Measurements from ENCODE around the gene DR1.

The DR1 gene

GRCh38 chr1:93399781-93400180 is 54.1 kb downstream of the DR1 start:
- Histone ChIP-seq H3K23ac (ENCODE audit: low read depth, low read length, poor library complexity) (no peak overlapping the region), H2BK5ac (ENCODE audit: low read length) (no peak overlapping the region), H2AFZ (ENCODE audit: low read length) (no peak overlapping the region), H4K8ac (ENCODE audit: low read depth, low read length) (no peak overlapping the region), H2BK15ac (ENCODE audit: low read length) (no peak overlapping the region), H3K14ac (ENCODE audit: low read length) (no peak overlapping the region), H3K4ac (ENCODE audit: low read length) (no peak overlapping the region), H3K18ac (ENCODE audit: low read length) (no peak overlapping the region), H2BK12ac (ENCODE audit: low read length) (no peak overlapping the region), H3K9me3 (replicated peaks in 1 of 2; ENCODE audit: control insufficient read depth in 2 of 2, insufficient read depth in 1 of 2, low read depth in 1 of 2, low read length in 2 of 2) (no peaks in the 10 kb centered on the region), H4K91ac (ENCODE audit: low read depth, low read length, poor library complexity) (no peak overlapping the region), H3K4me3 (ENCODE audit: low read length in 2 of 2) (no peak overlapping the region), H2BK120ac (ENCODE audit: low read depth, low read length) (no peak overlapping the region), H3K4me1 (ENCODE audit: control insufficient read depth in 2 of 2, insufficient read depth in 1 of 2, low read depth in 1 of 2, low read length in 2 of 2) (no peaks in the 10 kb centered on the region), H3K79me1 (ENCODE audit: low read depth, low read length) (no peaks in the 10 kb centered on the region), H2AK5ac (ENCODE audit: low read depth, low read length) (no peak overlapping the region), H3K27me3 (ENCODE audit: control insufficient read depth in 3 of 3, insufficient read depth in 3 of 3, low read depth in 1 of 3, low read length in 3 of 3) (no peaks in the 10 kb centered on the region), H3K4me2 (ENCODE audit: insufficient read depth, low read length, poor library complexity, severe bottlenecking) (no peak overlapping the region), H3K27ac (replicated peaks; ENCODE audit: low read length) (no peak overlapping the region), H3K36me3 (replicated peaks in 1 of 2; ENCODE audit: control insufficient read depth in 2 of 2, insufficient read depth in 2 of 2, low read length in 2 of 2) (no peaks in the 10 kb centered on the region), H3K9ac (ENCODE audit: low read depth, low read length, poor library complexity) (no peak overlapping the region)
- no peak for DNase-seq (ENCODE audit: low spot score)

- H3K18ac ChIP-seq (ENCODE audit: low read length) = no peak overlapping the region
- no peaks in the 10 kb centered on the region for H3K4me1 ChIP-seq (ENCODE audit: control insufficient read depth in 2 of 2, insufficient read depth in 1 of 2, low read depth in 1 of 2, low read length in 2 of 2)
- H3K9ac ChIP-seq (ENCODE audit: low read depth, low read length, poor library complexity) = no peak overlapping the region
- no peak overlapping the region for H3K14ac ChIP-seq (ENCODE audit: low read length)
- no peak overlapping the region for H2AK5ac ChIP-seq (ENCODE audit: low read depth, low read length)
- H3K4ac ChIP-seq (ENCODE audit: low read length) = no peak overlapping the region
- no peak overlapping the region for H3K27ac ChIP-seq (replicated peaks; ENCODE audit: low read length)
- H3K79me1 ChIP-seq (ENCODE audit: low read depth, low read length) = no peaks in the 10 kb centered on the region
- H2BK5ac ChIP-seq (ENCODE audit: low read length) = no peak overlapping the region
- H2BK12ac ChIP-seq (ENCODE audit: low read length) = no peak overlapping the region
- H2AFZ ChIP-seq (ENCODE audit: low read length) = no peak overlapping the region
- H2BK15ac ChIP-seq (ENCODE audit: low read length) = no peak overlapping the region
- peaks cover 7 to 16% of the 10 kb centered on the region in 2 donors for H3K9me3 ChIP-seq (replicated peaks in 1 of 2; ENCODE audit: control insufficient read depth in 2 of 2, insufficient read depth in 1 of 2, low read depth in 1 of 2, low read length in 2 of 2)
- no peak overlapping the region for H2BK120ac ChIP-seq (ENCODE audit: low read depth, low read length)
- no CpG with 5 or more reads among the region's 4 CpGs for WGBS, 2 donors (ENCODE audit: extremely low coverage in 2 of 2, insufficient read length in 2 of 2, insufficient replicate concordance in 1 of 2)
- H4K91ac ChIP-seq (ENCODE audit: low read depth, low read length, poor library complexity) = no peak overlapping the region
- H4K8ac ChIP-seq (ENCODE audit: low read depth, low read length) = no peak overlapping the region
- peaks cover 0 to 2% (median 0%) of the 10 kb centered on the region in 3 experiments for H3K27me3 ChIP-seq (ENCODE audit: control insufficient read depth in 3 of 3, insufficient read depth in 3 of 3, low read depth in 1 of 3, low read length in 3 of 3)
- DNase-seq (ENCODE audit: low spot score) = no peak
- no peak overlapping the region for H3K4me2 ChIP-seq (ENCODE audit: insufficient read depth, low read length, poor library complexity, severe bottlenecking)
- no peak overlapping the region for H3K4me3 ChIP-seq (ENCODE audit: low read length in 2 of 2)
- no peak overlapping the region for H3K23ac ChIP-seq (ENCODE audit: low read depth, low read length, poor library complexity)
- no peaks in the 10 kb centered on the region for H3K36me3 ChIP-seq (replicated peaks in 1 of 2; ENCODE audit: control insufficient read depth in 2 of 2, insufficient read depth in 2 of 2, low read length in 2 of 2)
Measured at GRCh38 chr1:93408203-93408602, 62.5 kb downstream of the DR1 start.

GRCh38 chr1:93411000-93411399 is 65.3 kb downstream of the DR1 start:
- H2BK5ac ChIP-seq (ENCODE audit: low read length) = no peak overlapping the region

GRCh38 chr1:93414749-93415148 is 69.0 kb downstream of the DR1 start:
- Histone ChIP-seq H2BK15ac (ENCODE audit: low read length) (no peak overlapping the region), H3K4ac (ENCODE audit: low read length) (no peak overlapping the region), H3K23ac (ENCODE audit: low read depth, low read length, poor library complexity) (no peak overlapping the region), H3K36me3 (replicated peaks in 1 of 2; ENCODE audit: control insufficient read depth in 2 of 2, insufficient read depth in 2 of 2, low read length in 2 of 2) (no peaks in the 10 kb centered on the region), H4K8ac (ENCODE audit: low read depth, low read length) (no peak overlapping the region), H3K79me1 (ENCODE audit: low read depth, low read length) (no peaks in the 10 kb centered on the region), H3K9me3 (replicated peaks in 1 of 2; ENCODE audit: control insufficient read depth in 2 of 2, insufficient read depth in 1 of 2, low read depth in 1 of 2, low read length in 2 of 2) (peaks cover 0 to 1% of the 10 kb centered on the region in 2 donors), H3K27ac (replicated peaks; ENCODE audit: low read length) (no peak overlapping the region), H2BK120ac (ENCODE audit: low read depth, low read length) (no peak overlapping the region), H3K27me3 (ENCODE audit: control insufficient read depth in 3 of 3, insufficient read depth in 3 of 3, low read depth in 1 of 3, low read length in 3 of 3) (no peaks in the 10 kb centered on the region), H3K4me1 (ENCODE audit: control insufficient read depth in 2 of 2, insufficient read depth in 1 of 2, low read depth in 1 of 2, low read length in 2 of 2) (no peaks in the 10 kb centered on the region), H3K14ac (ENCODE audit: low read length) (no peak overlapping the region), H4K91ac (ENCODE audit: low read depth, low read length, poor library complexity) (no peak overlapping the region), H2BK12ac (ENCODE audit: low read length) (no peak overlapping the region), H3K9ac (ENCODE audit: low read depth, low read length, poor library complexity) (no peak overlapping the region), H3K18ac (ENCODE audit: low read length) (no peak overlapping the region), H2AFZ (ENCODE audit: low read length) (no peak overlapping the region), H3K4me2 (ENCODE audit: insufficient read depth, low read length, poor library complexity, severe bottlenecking) (no peak overlapping the region), H2BK5ac (ENCODE audit: low read length) (no peak overlapping the region), H3K4me3 (ENCODE audit: low read length in 2 of 2) (no peak overlapping the region), H2AK5ac (ENCODE audit: low read depth, low read length) (no peak overlapping the region)
- WGBS, 2 donors (ENCODE audit: extremely low coverage in 2 of 2, insufficient read length in 2 of 2, insufficient replicate concordance in 1 of 2) = no CpG with 5 or more reads among the region's 3 CpGs
- no peak for DNase-seq (ENCODE audit: low spot score)

More at GRCh38 chr1:93411000-93411399, 65.3 kb downstream of the DR1 start:
- Histone ChIP-seq H3K14ac (ENCODE audit: low read length) (no peak overlapping the region), H3K27ac (replicated peaks; ENCODE audit: low read length) (no peak overlapping the region), H3K27me3 (ENCODE audit: control insufficient read depth in 3 of 3, insufficient read depth in 3 of 3, low read depth in 1 of 3, low read length in 3 of 3) (peaks cover 0 to 2% (median 0%) of the 10 kb centered on the region in 3 experiments), H4K91ac (ENCODE audit: low read depth, low read length, poor library complexity) (no peak overlapping the region), H2BK120ac (ENCODE audit: low read depth, low read length) (no peak overlapping the region), H3K79me1 (ENCODE audit: low read depth, low read length) (no peaks in the 10 kb centered on the region), H3K18ac (ENCODE audit: low read length) (no peak overlapping the region), H2AK5ac (ENCODE audit: low read depth, low read length) (no peak overlapping the region), H3K4me3 (ENCODE audit: low read length in 2 of 2) (no peak overlapping the region), H2BK15ac (ENCODE audit: low read length) (no peak overlapping the region), H3K4ac (ENCODE audit: low read length) (no peak overlapping the region), H3K4me2 (ENCODE audit: insufficient read depth, low read length, poor library complexity, severe bottlenecking) (no peak overlapping the region), H4K8ac (ENCODE audit: low read depth, low read length) (no peak overlapping the region), H3K23ac (ENCODE audit: low read depth, low read length, poor library complexity) (no peak overlapping the region), H3K36me3 (replicated peaks in 1 of 2; ENCODE audit: control insufficient read depth in 2 of 2, insufficient read depth in 2 of 2, low read length in 2 of 2) (no peaks in the 10 kb centered on the region), H2AFZ (ENCODE audit: low read length) (no peak overlapping the region), H3K9ac (ENCODE audit: low read depth, low read length, poor library complexity) (no peak overlapping the region), H3K4me1 (ENCODE audit: control insufficient read depth in 2 of 2, insufficient read depth in 1 of 2, low read depth in 1 of 2, low read length in 2 of 2) (no peaks in the 10 kb centered on the region), H3K9me3 (replicated peaks in 1 of 2; ENCODE audit: control insufficient read depth in 2 of 2, insufficient read depth in 1 of 2, low read depth in 1 of 2, low read length in 2 of 2) (peaks cover 7 to 16% of the 10 kb centered on the region in 2 donors), H2BK12ac (ENCODE audit: low read length) (no peak overlapping the region)
- no peak for DNase-seq (ENCODE audit: low spot score)
- no CpG with 5 or more reads among the region's 2 CpGs for WGBS, 2 donors (ENCODE audit: extremely low coverage in 2 of 2, insufficient read length in 2 of 2, insufficient replicate concordance in 1 of 2)

Data from neuronal stem cell (in vitro differentiated cells).